Measurements from ENCODE around the gene KCTD7. TPM values are rescaled to one million over a fixed set of nuclear protein-coding genes. Genes with fewer than 3 reads are reported as not detected.
"Not testable (repeated sequence)": the region's sequence is repeated elsewhere in the genome, so short reads cannot be mapped to it uniquely, and the experiment has no call there.

The KCTD7 gene
- total RNA-seq, 4 donors from 2014 or later: 13.7 to 27.9 (median 18.3) TPM

- ATAC-seq: no peak
- no peak overlapping the region for H3K27ac ChIP-seq
- no peaks in the 10 kb centered on the region for H3K27me3 ChIP-seq
- no peak overlapping the region for H3K4me3 ChIP-seq
- TF ChIP-seq EP300 (IDR thresholded peaks at IDR 0.05) (no peak), POLR2AphosphoS5 (IDR thresholded peaks at IDR 0.05) (no peak), CTCF (IDR thresholded peaks at IDR 0.05) (no peak), POLR2A (IDR thresholded peaks at IDR 0.05) (no peak)
- WGBS, 2 donors (ENCODE audit: low coverage in 1 of 2): 72 to 86% methylated on average over 2 to 3 of the region's 3 CpGs
- no peaks in the 10 kb centered on the region for H3K9me3 ChIP-seq
- H3K36me3 ChIP-seq: peaks cover 2 to 93% of the 10 kb centered on the region in 2 donors
- H3K4me1 ChIP-seq: peaks cover 0 to 10% (median 0%) of the 10 kb centered on the region in 3 donors
These were observed 13.5 kb downstream of the KCTD7 start for GRCh38 chr7:66642186-66642585.

GRCh38 chr7:66642932-66643331, 14.3 kb downstream of the KCTD7 start:
- no peaks in the 10 kb centered on the region for H3K27me3 ChIP-seq
- peaks cover 2 to 92% of the 10 kb centered on the region in 2 donors for H3K36me3 ChIP-seq
- no peaks in the 10 kb centered on the region for H3K9me3 ChIP-seq
- H3K27ac ChIP-seq: no peak overlapping the region
- ATAC-seq: no peak
- H3K4me1 ChIP-seq: peaks cover 0 to 10% (median 0%) of the 10 kb centered on the region in 3 donors
- H3K4me3 ChIP-seq: no peak overlapping the region
- TF ChIP-seq CTCF (IDR thresholded peaks at IDR 0.05) (no peak), EP300 (IDR thresholded peaks at IDR 0.05) (no peak), POLR2AphosphoS5 (IDR thresholded peaks at IDR 0.05) (no peak), POLR2A (IDR thresholded peaks at IDR 0.05) (no peak)

GRCh38 chr7:66643395-66643794, 14.7 kb downstream of the KCTD7 start:
- WGBS, 2 donors (ENCODE audit: low coverage in 1 of 2): 53 to 67% methylated on average over 1 to 2 of the region's 2 CpGs
- Histone ChIP-seq H3K4me1 (peaks cover 0 to 10% (median 0%) of the 10 kb centered on the region in 3 donors), H3K9me3 (no peaks in the 10 kb centered on the region), H3K4me3 (no peak overlapping the region), H3K36me3 (peaks cover 2 to 92% of the 10 kb centered on the region in 2 donors), H3K27ac (no peak overlapping the region), H3K27me3 (no peaks in the 10 kb centered on the region)
- TF ChIP-seq POLR2A (IDR thresholded peaks at IDR 0.05): no peak
- TF ChIP-seq CTCF (IDR thresholded peaks at IDR 0.05): no peak
- TF ChIP-seq EP300 (IDR thresholded peaks at IDR 0.05): no peak
- no peak for TF ChIP-seq POLR2AphosphoS5 (IDR thresholded peaks at IDR 0.05)
- no peak for ATAC-seq

GRCh38 chr7:66651026-66651425, 22.3 kb downstream of the KCTD7 start:
- WGBS, 2 donors (ENCODE audit: low coverage in 1 of 2): 53 to 68% methylated on average over 2 to 6 of the region's 6 CpGs
- H3K4me1 ChIP-seq: peaks cover 0 to 23% (median 7%) of the 10 kb centered on the region in 3 donors
- H3K9me3 ChIP-seq, H3K27ac ChIP-seq, H3K4me3 ChIP-seq, H3K27me3 ChIP-seq, ATAC-seq: not testable (repeated sequence)
- H3K36me3 ChIP-seq: peaks cover 0 to 23% of the 10 kb centered on the region in 2 donors

- H3K27ac ChIP-seq: peak overlapping the region; percentile 92 to 99 (median 97)
- peaks cover 0 to 35% (median 11%) of the 10 kb centered on the region in 3 donors for H3K4me1 ChIP-seq
- TF ChIP-seq CTCF (IDR thresholded peaks at IDR 0.05): peak in 3 of 4 experiments; percentile 31 to 63 (median 46)
- not testable (repeated sequence) for H3K9me3 ChIP-seq, H3K27me3 ChIP-seq, ATAC-seq, H3K36me3 ChIP-seq
- peak overlapping the region; percentile 66 to 86 for H3K4me3 ChIP-seq
- WGBS, 2 donors (ENCODE audit: low coverage in 1 of 2): 0 to 20% methylated on average over 3 to 14 of the region's 41 CpGs
These were observed 25.1 kb downstream of the KCTD7 start for GRCh38 chr7:66653719-66654274.

Data from gastroesophageal sphincter (tissue), 4 donors.